GM23338 (cell line): Measurements from ENCODE around the gene MLLT1. TPM values are rescaled to one million over a fixed set of nuclear protein-coding genes. Genes with fewer than 3 reads are reported as not detected.

Experiments used
- ATAC-seq: fragments of 200-7000 bp; cut with Tn5 transposase; 3 replicates; pipeline ENCODE4 v1.9.1; 2020
- DNase-seq: peaks from one replicate; pipeline ENCODE4 v3.0.0-alpha.2; 2015; ENCODE audit warnings: low spot score
- H2AFZ ChIP-seq: fragments of 200-600 bp; sonication (generic); 2 replicates; pipeline ENCODE4 v1.8.0; 2016; ENCODE audit warnings: antibody characterized with exemption, mild to moderate bottlenecking, moderate library complexity
- H3F3A ChIP-seq: fragments of 200-600 bp; sonication (generic); replicated peaks from 2 replicates; pipeline ENCODE4 v1.8.0; 2017; ENCODE audit warnings: antibody characterized with exemption, mixed run types, low read depth
- H3K27ac ChIP-seq: fragments of 200-600 bp; sonication (generic); 2 replicates; pipeline ENCODE4 v1.6.1; 2016; ENCODE audit warnings: low read depth
- H3K27me3 ChIP-seq: fragments of 200-600 bp; sonication (generic); 2 replicates; pipeline ENCODE4 v1.8.0; 2016; ENCODE audit warnings: mild to moderate bottlenecking, mixed run types, moderate library complexity; ENCODE audit not compliant: insufficient read depth
- H3K36me3 ChIP-seq: fragments of 200-600 bp; sonication (generic); 2 replicates; pipeline ENCODE4 v1.8.0; 2016; ENCODE audit warnings: mild to moderate bottlenecking; ENCODE audit not compliant: insufficient read depth
- H3K4me1 ChIP-seq: fragments of 200-600 bp; sonication (generic); 2 replicates; pipeline ENCODE4 v1.8.0; 2016; ENCODE audit warnings: mild to moderate bottlenecking, moderate library complexity; ENCODE audit not compliant: insufficient read depth
- H3K4me2 ChIP-seq: fragments of 200-600 bp; sonication (generic); 2 replicates; pipeline ENCODE4 v1.7.1; 2017; ENCODE audit warnings: mixed run types
- H3K4me3 ChIP-seq: fragments of 200-600 bp; sonication (generic); 2 replicates; pipeline ENCODE4 v1.6.1; 2016; ENCODE audit warnings: mixed run types
- H3K79me2 ChIP-seq: fragments of 200-600 bp; sonication (generic); replicated peaks from 2 replicates; pipeline ENCODE4 v1.8.0; 2017; ENCODE audit warnings: mild to moderate bottlenecking; ENCODE audit not compliant: insufficient read depth
- H3K9me2 ChIP-seq: fragments of 200-600 bp; sonication (generic); 2 replicates; pipeline ENCODE4 v1.8.0; 2017; ENCODE audit not compliant: insufficient read depth
- H4K20me1 ChIP-seq: fragments of 200-600 bp; sonication (generic); replicated peaks from 2 replicates; pipeline ENCODE4 v1.8.0; 2017; ENCODE audit warnings: mild to moderate bottlenecking; ENCODE audit not compliant: insufficient read depth
- H3K27ac Mint-ChIP-seq: 2 replicates; pipeline ENCODE4 v1.8.0; 2020; ENCODE audit warnings: inconsistent platforms, mild to moderate bottlenecking, moderate library complexity, mixed read lengths
- H3K27me3 Mint-ChIP-seq: 3 replicates; pipeline ENCODE4 v1.8.0; 2022; ENCODE audit warnings: low read depth, mild to moderate bottlenecking, moderate library complexity, mixed read lengths, inconsistent platforms; ENCODE audit not compliant: insufficient read depth, poor library complexity
- H3K36me3 Mint-ChIP-seq: 3 replicates; pipeline ENCODE4 v1.8.0; 2021; ENCODE audit warnings: low read depth, mild to moderate bottlenecking, inconsistent platforms, moderate library complexity, mixed read lengths
- H3K4me1 Mint-ChIP-seq: 3 replicates; pipeline ENCODE4 v1.8.0; 2020; ENCODE audit warnings: mild to moderate bottlenecking, inconsistent platforms, mixed read lengths
- H3K4me3 Mint-ChIP-seq: 3 replicates; pipeline ENCODE4 v1.8.0; 2021; ENCODE audit warnings: moderate library complexity, mild to moderate bottlenecking, inconsistent platforms, mixed read lengths
- H3K9me3 Mint-ChIP-seq: 3 replicates; pipeline ENCODE4 v1.8.0; 2020; ENCODE audit warnings: moderate library complexity, mild to moderate bottlenecking, inconsistent platforms, mixed read lengths
- CREB1 ChIP-seq: fragments of 250-450 bp; sonication (Bioruptor Pico); IDR thresholded peaks from 2 replicates; pipeline ENCODE4 v1.5.0; 2020; ENCODE audit warnings: low read depth, mild to moderate bottlenecking, moderate library complexity
- EZH2 ChIP-seq: fragments of 200-600 bp; sonication (generic); IDR thresholded peaks from one replicate; pipeline ENCODE4 v1.8.0; 2017; ENCODE audit warnings: antibody characterized with exemption, mild to moderate bottlenecking, low read depth; ENCODE audit not compliant: unreplicated experiment
- EZH2phosphoT487 ChIP-seq: fragments of 200-600 bp; sonication (generic); IDR thresholded peaks from one replicate; pipeline ENCODE4 v1.8.1; 2018; ENCODE audit warnings: antibody characterized with exemption; ENCODE audit not compliant: unreplicated experiment
- JUNB ChIP-seq: IDR thresholded peaks from one replicate; pipeline ENCODE4 v1.6.1; 2016; ENCODE audit warnings: antibody characterized with exemption; ENCODE audit not compliant: unreplicated experiment
- NANOG ChIP-seq: IDR thresholded peaks from 2 replicates; pipeline ENCODE4 v1.6.1; 2016; ENCODE audit warnings: antibody characterized with exemption, borderline replicate concordance
- POLR2AphosphoS5 ChIP-seq: IDR thresholded peaks from 2 replicates; pipeline ENCODE4 v1.6.1; 2016; ENCODE audit warnings: antibody characterized with exemption, low read depth
- STAT1 ChIP-seq: IDR thresholded peaks from one replicate; pipeline ENCODE4 v1.6.1; 2016; ENCODE audit warnings: antibody characterized with exemption; ENCODE audit not compliant: unreplicated experiment
- ZNF114 ChIP-seq: fragments of 250-450 bp; sonication (Bioruptor Pico); IDR thresholded peaks from 2 replicates; pipeline ENCODE4 v1.5.0; 2020; ENCODE audit warnings: mild to moderate bottlenecking, moderate library complexity
- ZNF331 ChIP-seq: fragments of 250-450 bp; sonication (Bioruptor Pico); IDR thresholded peaks from 2 replicates; pipeline ENCODE4 v1.5.0; 2020; ENCODE audit warnings: low read depth, mild to moderate bottlenecking, moderate library complexity
- polyA plus RNA-seq: library from polyadenylated mRNA; unstranded; fragments of >200 nt; fragmentation: Nextera tagmentation; extraction: Ambion mirVana; gene quantifications from 2 replicates; pipeline ENCODE4 v1.2.1, GENCODE V29; 2016
- total RNA-seq: library from RNA; depleted of rRNA; stranded (reverse); fragments of >200 nt; shearing (Covaris generic); gene quantifications from 2 replicates; pipeline ENCODE4 v1.2.3, GENCODE V29; 2014
- TF ChIP-seq, protein P1 (sequence below), 2 experiments: fragments of 200-600 bp in 1 of 2; sonication (generic) in 1 of 2; conservative IDR thresholded peaks; 2 replicates each; pipeline versions ENCODE4 v1.5.1 to v1.6.1; 2016 to 2017; ENCODE audit warnings: antibody characterized with exemption in 2 of 2, low read depth in 2 of 2, mild to moderate bottlenecking in 2 of 2, moderate library complexity in 1 of 2
- TF ChIP-seq, protein P2 (sequence below): fragments of 250-450 bp; sonication (Bioruptor Pico); IDR thresholded peaks from 2 replicates; pipeline ENCODE4 v1.5.0; 2020; ENCODE audit warnings: mild to moderate bottlenecking, moderate library complexity
- TF ChIP-seq, protein P3 (sequence below): IDR thresholded peaks from 2 replicates; pipeline ENCODE4 v1.6.1; 2016; ENCODE audit warnings: antibody characterized with exemption
- TF ChIP-seq, protein P4 (sequence below): IDR thresholded peaks from one replicate; pipeline ENCODE4 v1.6.1; 2018; ENCODE audit warnings: antibody characterized with exemption; ENCODE audit not compliant: unreplicated experiment

Gene MLLT1
- total and polyA plus RNA-seq, 2 experiments from 2014 or later = 17.8 to 23.4 TPM

DNA sequence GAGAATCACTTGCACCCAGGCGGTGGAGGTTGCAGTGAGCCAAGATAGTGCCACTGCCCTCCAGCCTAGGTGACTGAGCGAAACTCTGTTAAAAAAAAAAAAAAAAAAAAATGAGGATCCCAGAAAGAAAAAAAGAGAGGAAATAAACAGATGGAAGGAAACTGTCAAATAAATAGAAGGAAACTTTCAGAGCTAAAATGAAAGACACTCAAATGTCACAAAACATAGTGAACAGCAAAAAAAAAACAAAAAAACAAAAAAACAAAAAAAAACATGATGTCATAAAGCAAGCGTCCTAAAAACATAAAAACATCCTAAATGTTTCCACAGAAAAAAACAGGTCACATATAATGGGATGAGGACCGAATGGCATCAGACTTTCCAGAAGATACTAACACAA lies 15.0 kb downstream of the MLLT1 start:
- H3K27me3 Mint-ChIP-seq = peaks cover 7% of the 10 kb centered on the region
- H3K4me1 Mint-ChIP-seq = peaks cover 11% of the 10 kb centered on the region
- Histone ChIP-seq H3K4me2 (no peak overlapping the region; the same call in 1 of the 2 replicates), H3K79me2 (peaks cover 70% of the 10 kb centered on the region), H3K4me3 (no peak overlapping the region), H3K36me3 (peaks cover 9% of the 10 kb centered on the region; the same call in 1 of the 2 replicates), H3F3A (no peaks in the 10 kb centered on the region), H3K27ac (0 out of 2 replicates have a peak overlapping the region, but pooled peaks have one; percentile 67), H3K27me3 (no peaks in the 10 kb centered on the region), H3K9me2 (no peaks in the 10 kb centered on the region), H2AFZ (no peak overlapping the region), H3K4me1 (0 out of 2 replicates have a peak, but pooled peaks cover 6% of the 10 kb centered on the region), H4K20me1 (peaks cover 14% of the 10 kb centered on the region)
- no peak overlapping the region for H3K4me3 Mint-ChIP-seq
- ATAC-seq (no peak), DNase-seq (no peak)
- H3K36me3 Mint-ChIP-seq = peaks cover 50% of the 10 kb centered on the region
- peak overlapping the region; percentile 83; the same call in 1 of the 2 replicates for H3K27ac Mint-ChIP-seq
- TF ChIP-seq, protein P1, sequence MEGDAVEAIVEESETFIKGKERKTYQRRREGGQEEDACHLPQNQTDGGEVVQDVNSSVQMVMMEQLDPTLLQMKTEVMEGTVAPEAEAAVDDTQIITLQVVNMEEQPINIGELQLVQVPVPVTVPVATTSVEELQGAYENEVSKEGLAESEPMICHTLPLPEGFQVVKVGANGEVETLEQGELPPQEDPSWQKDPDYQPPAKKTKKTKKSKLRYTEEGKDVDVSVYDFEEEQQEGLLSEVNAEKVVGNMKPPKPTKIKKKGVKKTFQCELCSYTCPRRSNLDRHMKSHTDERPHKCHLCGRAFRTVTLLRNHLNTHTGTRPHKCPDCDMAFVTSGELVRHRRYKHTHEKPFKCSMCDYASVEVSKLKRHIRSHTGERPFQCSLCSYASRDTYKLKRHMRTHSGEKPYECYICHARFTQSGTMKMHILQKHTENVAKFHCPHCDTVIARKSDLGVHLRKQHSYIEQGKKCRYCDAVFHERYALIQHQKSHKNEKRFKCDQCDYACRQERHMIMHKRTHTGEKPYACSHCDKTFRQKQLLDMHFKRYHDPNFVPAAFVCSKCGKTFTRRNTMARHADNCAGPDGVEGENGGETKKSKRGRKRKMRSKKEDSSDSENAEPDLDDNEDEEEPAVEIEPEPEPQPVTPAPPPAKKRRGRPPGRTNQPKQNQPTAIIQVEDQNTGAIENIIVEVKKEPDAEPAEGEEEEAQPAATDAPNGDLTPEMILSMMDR (conservative IDR thresholded peaks at IDR 0.05; ENCODE audit: low read depth in 2 of 2) = no peak
- TF ChIP-seq EZH2phosphoT487 = no peak
- no peak for TF ChIP-seq EZH2
- no peak for TF ChIP-seq CREB1 (CRISPR knock-in tag)
- no peak for TF ChIP-seq NANOG
- no peak for TF ChIP-seq STAT1
- TF ChIP-seq POLR2AphosphoS5 = no peak
- TF ChIP-seq, protein P2, sequence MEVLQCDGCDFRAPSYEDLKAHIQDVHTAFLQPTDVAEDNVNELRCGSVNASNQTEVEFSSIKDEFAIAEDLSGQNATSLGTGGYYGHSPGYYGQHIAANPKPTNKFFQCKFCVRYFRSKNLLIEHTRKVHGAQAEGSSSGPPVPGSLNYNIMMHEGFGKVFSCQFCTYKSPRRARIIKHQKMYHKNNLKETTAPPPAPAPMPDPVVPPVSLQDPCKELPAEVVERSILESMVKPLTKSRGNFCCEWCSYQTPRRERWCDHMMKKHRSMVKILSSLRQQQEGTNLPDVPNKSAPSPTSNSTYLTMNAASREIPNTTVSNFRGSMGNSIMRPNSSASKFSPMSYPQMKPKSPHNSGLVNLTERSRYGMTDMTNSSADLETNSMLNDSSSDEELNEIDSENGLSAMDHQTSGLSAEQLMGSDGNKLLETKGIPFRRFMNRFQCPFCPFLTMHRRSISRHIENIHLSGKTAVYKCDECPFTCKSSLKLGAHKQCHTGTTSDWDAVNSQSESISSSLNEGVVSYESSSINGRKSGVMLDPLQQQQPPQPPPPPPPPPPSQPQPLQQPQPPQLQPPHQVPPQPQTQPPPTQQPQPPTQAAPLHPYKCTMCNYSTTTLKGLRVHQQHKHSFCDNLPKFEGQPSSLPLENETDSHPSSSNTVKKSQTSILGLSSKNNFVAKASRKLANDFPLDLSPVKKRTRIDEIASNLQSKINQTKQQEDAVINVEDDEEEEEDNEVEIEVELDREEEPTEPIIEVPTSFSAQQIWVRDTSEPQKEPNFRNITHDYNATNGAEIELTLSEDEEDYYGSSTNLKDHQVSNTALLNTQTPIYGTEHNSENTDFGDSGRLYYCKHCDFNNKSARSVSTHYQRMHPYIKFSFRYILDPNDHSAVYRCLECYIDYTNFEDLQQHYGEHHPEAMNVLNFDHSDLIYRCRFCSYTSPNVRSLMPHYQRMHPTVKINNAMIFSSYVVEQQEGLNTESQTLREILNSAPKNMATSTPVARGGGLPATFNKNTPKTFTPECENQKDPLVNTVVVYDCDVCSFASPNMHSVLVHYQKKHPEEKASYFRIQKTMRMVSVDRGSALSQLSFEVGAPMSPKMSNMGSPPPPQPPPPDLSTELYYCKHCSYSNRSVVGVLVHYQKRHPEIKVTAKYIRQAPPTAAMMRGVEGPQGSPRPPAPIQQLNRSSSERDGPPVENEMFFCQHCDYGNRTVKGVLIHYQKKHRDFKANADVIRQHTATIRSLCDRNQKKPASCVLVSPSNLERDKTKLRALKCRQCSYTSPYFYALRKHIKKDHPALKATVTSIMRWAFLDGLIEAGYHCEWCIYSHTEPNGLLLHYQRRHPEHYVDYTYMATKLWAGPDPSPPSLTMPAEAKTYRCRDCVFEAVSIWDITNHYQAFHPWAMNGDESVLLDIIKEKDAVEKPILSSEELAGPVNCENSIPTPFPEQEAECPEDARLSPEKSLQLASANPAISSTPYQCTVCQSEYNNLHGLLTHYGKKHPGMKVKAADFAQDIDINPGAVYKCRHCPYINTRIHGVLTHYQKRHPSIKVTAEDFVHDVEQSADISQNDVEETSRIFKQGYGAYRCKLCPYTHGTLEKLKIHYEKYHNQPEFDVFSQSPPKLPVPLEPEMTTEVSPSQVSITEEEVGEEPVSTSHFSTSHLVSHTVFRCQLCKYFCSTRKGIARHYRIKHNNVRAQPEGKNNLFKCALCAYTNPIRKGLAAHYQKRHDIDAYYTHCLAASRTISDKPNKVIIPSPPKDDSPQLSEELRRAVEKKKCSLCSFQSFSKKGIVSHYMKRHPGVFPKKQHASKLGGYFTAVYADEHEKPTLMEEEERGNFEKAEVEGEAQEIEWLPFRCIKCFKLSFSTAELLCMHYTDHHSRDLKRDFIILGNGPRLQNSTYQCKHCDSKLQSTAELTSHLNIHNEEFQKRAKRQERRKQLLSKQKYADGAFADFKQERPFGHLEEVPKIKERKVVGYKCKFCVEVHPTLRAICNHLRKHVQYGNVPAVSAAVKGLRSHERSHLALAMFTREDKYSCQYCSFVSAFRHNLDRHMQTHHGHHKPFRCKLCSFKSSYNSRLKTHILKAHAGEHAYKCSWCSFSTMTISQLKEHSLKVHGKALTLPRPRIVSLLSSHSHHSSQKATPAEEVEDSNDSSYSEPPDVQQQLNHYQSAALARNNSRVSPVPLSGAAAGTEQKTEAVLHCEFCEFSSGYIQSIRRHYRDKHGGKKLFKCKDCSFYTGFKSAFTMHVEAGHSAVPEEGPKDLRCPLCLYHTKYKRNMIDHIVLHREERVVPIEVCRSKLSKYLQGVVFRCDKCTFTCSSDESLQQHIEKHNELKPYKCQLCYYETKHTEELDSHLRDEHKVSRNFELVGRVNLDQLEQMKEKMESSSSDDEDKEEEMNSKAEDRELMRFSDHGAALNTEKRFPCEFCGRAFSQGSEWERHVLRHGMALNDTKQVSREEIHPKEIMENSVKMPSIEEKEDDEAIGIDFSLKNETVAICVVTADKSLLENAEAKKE (CRISPR knock-in tag) = no peak
- no peak for TF ChIP-seq ZNF331 (CRISPR knock-in tag)
- TF ChIP-seq JUNB = no peak
- TF ChIP-seq ZNF114 = no peak
- TF ChIP-seq, protein P3, sequence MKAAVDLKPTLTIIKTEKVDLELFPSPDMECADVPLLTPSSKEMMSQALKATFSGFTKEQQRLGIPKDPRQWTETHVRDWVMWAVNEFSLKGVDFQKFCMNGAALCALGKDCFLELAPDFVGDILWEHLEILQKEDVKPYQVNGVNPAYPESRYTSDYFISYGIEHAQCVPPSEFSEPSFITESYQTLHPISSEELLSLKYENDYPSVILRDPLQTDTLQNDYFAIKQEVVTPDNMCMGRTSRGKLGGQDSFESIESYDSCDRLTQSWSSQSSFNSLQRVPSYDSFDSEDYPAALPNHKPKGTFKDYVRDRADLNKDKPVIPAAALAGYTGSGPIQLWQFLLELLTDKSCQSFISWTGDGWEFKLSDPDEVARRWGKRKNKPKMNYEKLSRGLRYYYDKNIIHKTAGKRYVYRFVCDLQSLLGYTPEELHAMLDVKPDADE = no peak
- TF ChIP-seq, protein P4, sequence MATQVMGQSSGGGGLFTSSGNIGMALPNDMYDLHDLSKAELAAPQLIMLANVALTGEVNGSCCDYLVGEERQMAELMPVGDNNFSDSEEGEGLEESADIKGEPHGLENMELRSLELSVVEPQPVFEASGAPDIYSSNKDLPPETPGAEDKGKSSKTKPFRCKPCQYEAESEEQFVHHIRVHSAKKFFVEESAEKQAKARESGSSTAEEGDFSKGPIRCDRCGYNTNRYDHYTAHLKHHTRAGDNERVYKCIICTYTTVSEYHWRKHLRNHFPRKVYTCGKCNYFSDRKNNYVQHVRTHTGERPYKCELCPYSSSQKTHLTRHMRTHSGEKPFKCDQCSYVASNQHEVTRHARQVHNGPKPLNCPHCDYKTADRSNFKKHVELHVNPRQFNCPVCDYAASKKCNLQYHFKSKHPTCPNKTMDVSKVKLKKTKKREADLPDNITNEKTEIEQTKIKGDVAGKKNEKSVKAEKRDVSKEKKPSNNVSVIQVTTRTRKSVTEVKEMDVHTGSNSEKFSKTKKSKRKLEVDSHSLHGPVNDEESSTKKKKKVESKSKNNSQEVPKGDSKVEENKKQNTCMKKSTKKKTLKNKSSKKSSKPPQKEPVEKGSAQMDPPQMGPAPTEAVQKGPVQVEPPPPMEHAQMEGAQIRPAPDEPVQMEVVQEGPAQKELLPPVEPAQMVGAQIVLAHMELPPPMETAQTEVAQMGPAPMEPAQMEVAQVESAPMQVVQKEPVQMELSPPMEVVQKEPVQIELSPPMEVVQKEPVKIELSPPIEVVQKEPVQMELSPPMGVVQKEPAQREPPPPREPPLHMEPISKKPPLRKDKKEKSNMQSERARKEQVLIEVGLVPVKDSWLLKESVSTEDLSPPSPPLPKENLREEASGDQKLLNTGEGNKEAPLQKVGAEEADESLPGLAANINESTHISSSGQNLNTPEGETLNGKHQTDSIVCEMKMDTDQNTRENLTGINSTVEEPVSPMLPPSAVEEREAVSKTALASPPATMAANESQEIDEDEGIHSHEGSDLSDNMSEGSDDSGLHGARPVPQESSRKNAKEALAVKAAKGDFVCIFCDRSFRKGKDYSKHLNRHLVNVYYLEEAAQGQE = no peak
- no peaks in the 10 kb centered on the region for H3K9me3 Mint-ChIP-seq
